ENCODE results near the gene PRKCA.

The PRKCA gene

GRCh38 chr17:66684731-66685130 lies 382.3 kb downstream of the PRKCA start:
- in situ Hi-C loops (cut with HindIII; ENCODE audit: low pct_ligation_motif_present, low sequenced_read_pairs) = no loop called here
- Histone ChIP-seq H3K4me3 (ENCODE audit: low read depth, low read length) (no peak overlapping the region), H3K27ac (no peak overlapping the region), H3K27me3 (replicated peaks) (no peaks in the 10 kb centered on the region), H3K36me3 (replicated peaks) (peaks cover 1% of the 10 kb centered on the region)
- DNase-seq = no peak
- no peak for TF ChIP-seq CTCF (IDR thresholded peaks at IDR 0.05; ENCODE audit: low read depth, low read length, missing control alignments)

- H3K36me3 ChIP-seq (replicated peaks) = peaks cover 2% of the 10 kb centered on the region
- no peak overlapping the region for H3K4me3 ChIP-seq (ENCODE audit: low read depth, low read length)
- no peak for DNase-seq
- H3K27me3 ChIP-seq (replicated peaks) = no peaks in the 10 kb centered on the region
- in situ Hi-C loops (cut with HindIII; ENCODE audit: low pct_ligation_motif_present, low sequenced_read_pairs) = no loop called here
- H3K27ac ChIP-seq = no peak overlapping the region
- TF ChIP-seq CTCF (IDR thresholded peaks at IDR 0.05; ENCODE audit: low read depth, low read length, missing control alignments) = no peak
These were observed 384.2 kb downstream of the PRKCA start for GRCh38 chr17:66686601-66687000.

DNA sequence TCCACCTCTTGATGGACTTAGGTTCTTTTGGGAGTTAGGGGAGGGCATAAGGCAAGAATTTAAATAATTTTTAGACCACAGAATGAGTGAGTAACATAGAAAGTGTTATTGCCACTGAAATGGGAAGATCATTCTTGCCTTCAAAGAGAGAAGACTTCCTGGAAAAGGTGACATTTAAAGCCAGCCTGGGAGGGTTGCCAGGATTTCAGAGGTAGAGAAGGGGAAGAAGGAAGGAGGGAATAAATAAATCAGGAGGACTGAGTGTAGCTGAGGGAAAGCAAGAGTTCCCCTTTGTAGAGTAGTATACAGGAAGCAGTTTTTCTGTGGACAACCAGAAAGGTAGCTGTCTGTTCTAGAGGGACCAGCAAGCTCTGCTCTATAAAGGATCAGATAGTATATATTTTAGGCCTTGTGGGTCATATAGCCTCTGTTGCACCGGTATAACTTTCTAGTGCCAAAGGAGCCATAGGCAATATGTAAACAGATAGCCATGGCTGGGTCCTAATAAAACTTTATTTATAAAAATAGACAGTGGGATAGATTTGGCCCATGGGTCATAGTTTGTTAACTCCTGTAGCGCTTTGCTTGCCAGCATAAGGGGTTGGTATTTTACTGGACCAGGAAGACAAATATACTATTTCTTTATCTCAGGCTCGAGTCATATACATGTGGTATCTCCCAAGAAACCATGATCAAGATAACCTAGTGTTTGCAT lies 385.3 kb downstream of the PRKCA start:
- H3K36me3 ChIP-seq (replicated peaks) = peaks cover 2% of the 10 kb centered on the region
- H3K27me3 ChIP-seq (replicated peaks) = no peaks in the 10 kb centered on the region
- in situ Hi-C loops (cut with HindIII; ENCODE audit: low pct_ligation_motif_present, low sequenced_read_pairs) = no loop called here
- H3K4me3 ChIP-seq (ENCODE audit: low read depth, low read length) = no peak overlapping the region
- no peak overlapping the region for H3K27ac ChIP-seq
- DNase-seq = no peak
- TF ChIP-seq CTCF (IDR thresholded peaks at IDR 0.05; ENCODE audit: low read depth, low read length, missing control alignments) = no peak

GRCh38 chr17:66689221-66689620 lies 386.8 kb downstream of the PRKCA start:
- no peaks in the 10 kb centered on the region for H3K27me3 ChIP-seq (replicated peaks)
- TF ChIP-seq CTCF (IDR thresholded peaks at IDR 0.05; ENCODE audit: low read depth, low read length, missing control alignments) = no peak
- no peak for DNase-seq
- peaks cover 2% of the 10 kb centered on the region for H3K36me3 ChIP-seq (replicated peaks)
- H3K27ac ChIP-seq = no peak overlapping the region
- H3K4me3 ChIP-seq (ENCODE audit: low read depth, low read length) = no peak overlapping the region
- in situ Hi-C loops (cut with HindIII; ENCODE audit: low pct_ligation_motif_present, low sequenced_read_pairs) = no loop called here

GRCh38 chr17:66690166-66690565 lies 387.8 kb downstream of the PRKCA start:
- DNase-seq = no peak
- in situ Hi-C loops (cut with HindIII; ENCODE audit: low pct_ligation_motif_present, low sequenced_read_pairs) = no loop called here
- Histone ChIP-seq H3K27me3 (replicated peaks) (no peaks in the 10 kb centered on the region), H3K27ac (no peak overlapping the region), H3K4me3 (ENCODE audit: low read depth, low read length) (no peak overlapping the region), H3K36me3 (replicated peaks) (peaks cover 2% of the 10 kb centered on the region)
- TF ChIP-seq CTCF (IDR thresholded peaks at IDR 0.05; ENCODE audit: low read depth, low read length, missing control alignments) = no peak

Data from brain microvascular endothelial cell (primary cell).